HEK293 (cell line): ENCODE results near the gene GLIS1.

Source experiments
- CTCF ChIP-seq: fragments of 450-650 bp; formaldehyde crosslinking; IDR thresholded peaks from 2 replicates; pipeline ENCODE4 v1.5.1; 2016; ENCODE audit warnings: missing biosample characterization, missing genetic modification characterization
- EGR2 ChIP-seq: fragments of 450-650 bp; formaldehyde crosslinking; IDR thresholded peaks from 2 replicates; pipeline ENCODE4 v1.5.1; 2016; ENCODE audit warnings: low read depth, missing biosample characterization, missing genetic modification characterization
- KLF10 ChIP-seq: fragments of 450-650 bp; IDR thresholded peaks from 2 replicates; pipeline ENCODE4 v1.5.1; 2018; ENCODE audit warnings: missing biosample characterization, mild to moderate bottlenecking, missing genetic modification characterization
- PATZ1 ChIP-seq: fragments of 450-650 bp; formaldehyde crosslinking; IDR thresholded peaks from 2 replicates; pipeline ENCODE4 v1.5.1; 2016; ENCODE audit warnings: missing biosample characterization, missing genetic modification characterization
- TRIM28 ChIP-seq: IDR thresholded peaks from 2 replicates; pipeline ENCODE4 v1.6.1; 2011; ENCODE audit warnings: low read length, control low read depth, borderline replicate concordance
- ZNF140 ChIP-seq: fragments of 450-650 bp; formaldehyde crosslinking; IDR thresholded peaks from 2 replicates; pipeline ENCODE4 v1.5.1; 2016; ENCODE audit warnings: missing biosample characterization, missing genetic modification characterization
- ZNF18 ChIP-seq: fragments of 450-650 bp; formaldehyde crosslinking; IDR thresholded peaks from 2 replicates; pipeline ENCODE4 v1.5.1; 2016; ENCODE audit warnings: missing biosample characterization, missing genetic modification characterization
- ZNF530 ChIP-seq: fragments of 450-650 bp; formaldehyde crosslinking; IDR thresholded peaks from 2 replicates; pipeline ENCODE4 v1.5.1; 2016; ENCODE audit warnings: low read depth, missing biosample characterization, missing genetic modification characterization
- ZNF629 ChIP-seq: fragments of 450-650 bp; formaldehyde crosslinking; IDR thresholded peaks from 2 replicates; pipeline ENCODE4 v1.5.1; 2017; ENCODE audit warnings: missing biosample characterization, missing genetic modification characterization

- TF ChIP-seq PATZ1 (tag by site-specific recombination) (no peak), ZNF18 (tag by site-specific recombination) (no peak), TRIM28 (no peak), CTCF (no peak), ZNF629 (no peak), ZNF140 (tag by site-specific recombination) (no peak), ZNF530 (tag by site-specific recombination) (no peak), EGR2 (tag by site-specific recombination) (no peak), KLF10 (tag by site-specific recombination) (no peak)
These were observed 265.5 kb downstream of the GLIS1 start for GRCh38 chr1:53473463-53473862.
